HepG2 (cell line): Measurements from ENCODE around the gene WDR82. TPM values are rescaled to one million over a fixed set of nuclear protein-coding genes. Genes with fewer than 3 reads are reported as not detected.
A peak's percentile ranks its signal among the peaks of the same experiment; 100 is the strongest.

Source experiments
- AKAP8 ChIP-seq: sonication (generic); formaldehyde crosslinking; IDR thresholded peaks from 2 replicates; pipeline ENCODE4 v1.5.1; 2020; ENCODE audit warnings: mild to moderate bottlenecking, missing genetic modification reagents
- FOXO1 ChIP-seq: sonication (generic); formaldehyde crosslinking; IDR thresholded peaks from 2 replicates; pipeline ENCODE4 v1.4.0; 2020; ENCODE audit warnings: missing genetic modification reagents
- KAT7 ChIP-seq: IDR thresholded peaks from 2 replicates; pipeline ENCODE4 v1.6.1; 2018; ENCODE audit warnings: borderline replicate concordance, missing compliant biosample characterization
- KDM4B ChIP-seq: sonication (generic); formaldehyde crosslinking; IDR thresholded peaks from 2 replicates; pipeline ENCODE4 v1.4.0; 2020; ENCODE audit warnings: missing genetic modification reagents
- NR2C2 ChIP-seq: sonication (generic); formaldehyde crosslinking; IDR thresholded peaks from 2 replicates; pipeline ENCODE4 v1.4.0; 2020; ENCODE audit warnings: missing genetic modification reagents, mild to moderate bottlenecking, moderate library complexity, borderline replicate concordance
- NR3C1 ChIP-seq: sonication (generic); formaldehyde crosslinking; IDR thresholded peaks from 2 replicates; pipeline ENCODE4 v1.4.0; 2020; ENCODE audit warnings: missing genetic modification reagents
- RFX1 ChIP-seq: fragments of 450-650 bp; IDR thresholded peaks from 2 replicates; pipeline ENCODE4 v1.6.1; 2017
- THYN1 ChIP-seq: sonication (generic); formaldehyde crosslinking; IDR thresholded peaks from 2 replicates; pipeline ENCODE4 v1.8.1; 2023; ENCODE audit warnings: low read depth, mild to moderate bottlenecking, moderate library complexity, missing genetic modification reagents, borderline replicate concordance
- YEATS2 ChIP-seq: sonication (generic); formaldehyde crosslinking; IDR thresholded peaks from 2 replicates; pipeline ENCODE4 v1.4.0; 2020; ENCODE audit warnings: missing genetic modification reagents, borderline replicate concordance
- ZNF17 ChIP-seq: sonication (generic); formaldehyde crosslinking; IDR thresholded peaks from 2 replicates; pipeline ENCODE4 v1.5.0; 2020; ENCODE audit warnings: mild to moderate bottlenecking, missing genetic modification reagents
- ZNF367 ChIP-seq: sonication (generic); formaldehyde crosslinking; IDR thresholded peaks from 2 replicates; pipeline ENCODE4 v1.4.0; 2020; ENCODE audit warnings: missing genetic modification reagents, borderline replicate concordance
- ZNF468 ChIP-seq: sonication (generic); formaldehyde crosslinking; IDR thresholded peaks from 2 replicates; pipeline ENCODE4 v1.8.0; 2022; ENCODE audit warnings: mild to moderate bottlenecking, moderate library complexity, missing genetic modification reagents
- ZNF546 ChIP-seq: sonication (generic); formaldehyde crosslinking; conservative IDR thresholded peaks from 2 replicates; pipeline ENCODE4 v1.8.1; 2023; ENCODE audit warnings: mild to moderate bottlenecking, missing genetic modification reagents
- polyA plus RNA-seq, 8 experiments: library from polyadenylated mRNA; depleted of rRNA in 3 of 8; stranded (reverse) in 7 of 8; unstranded in 1 of 8; fragments of >200 nt; fragmentation: Illumina TruSeq in 4 of 8; extraction: Trizol in 4 of 8; gene quantifications; 2 replicates each; pipeline versions ENCODE4 v1.2.1 to v1.2.3, GENCODE V29; 2011 to 2016; ENCODE audit warnings: low read depth in 4 of 8, missing spikeins in 1 of 8, mixed read lengths in 1 of 8; ENCODE audit not compliant: insufficient read depth in 1 of 8
- total RNA-seq, 5 experiments: library from RNA; depleted of rRNA; stranded (reverse); fragments of >200 nt; fragmentation: Illumina TruSeq; extraction: Trizol; gene quantifications; 2 replicates each; pipeline ENCODE4 v1.2.3, GENCODE V29; 2016; ENCODE audit warnings: low read depth in 1 of 5
- TF ChIP-seq, protein P1 (sequence below): IDR thresholded peaks from 2 replicates; pipeline ENCODE4 v1.6.1; 2016; ENCODE audit warnings: control low read depth
- TF ChIP-seq, protein P2 (sequence below): sonication (generic); formaldehyde crosslinking; IDR thresholded peaks from 2 replicates; pipeline ENCODE4 v1.4.0; 2020; ENCODE audit warnings: low read depth, missing genetic modification reagents
- TF ChIP-seq, protein P3 (sequence below): sonication (generic); formaldehyde crosslinking; conservative IDR thresholded peaks from 2 replicates; pipeline ENCODE4 v1.4.0; 2020; ENCODE audit warnings: missing genetic modification reagents
- TF ChIP-seq, protein P4 (sequence below): sonication (generic); formaldehyde crosslinking; IDR thresholded peaks from 2 replicates; pipeline ENCODE4 v1.4.0; 2020; ENCODE audit warnings: missing genetic modification reagents
- TF ChIP-seq, protein P5 (sequence below): sonication (generic); formaldehyde crosslinking; conservative IDR thresholded peaks from 2 replicates; pipeline ENCODE4 v1.8.0; 2022; ENCODE audit warnings: mild to moderate bottlenecking, moderate library complexity, missing genetic modification reagents

Gene WDR82
- total and polyA plus RNA-seq, 2 of the 13 experiments (the other 11 are each of a cell fraction or from before 2014, with no cell fraction given): 39.1 to 59.5 TPM

DNA sequence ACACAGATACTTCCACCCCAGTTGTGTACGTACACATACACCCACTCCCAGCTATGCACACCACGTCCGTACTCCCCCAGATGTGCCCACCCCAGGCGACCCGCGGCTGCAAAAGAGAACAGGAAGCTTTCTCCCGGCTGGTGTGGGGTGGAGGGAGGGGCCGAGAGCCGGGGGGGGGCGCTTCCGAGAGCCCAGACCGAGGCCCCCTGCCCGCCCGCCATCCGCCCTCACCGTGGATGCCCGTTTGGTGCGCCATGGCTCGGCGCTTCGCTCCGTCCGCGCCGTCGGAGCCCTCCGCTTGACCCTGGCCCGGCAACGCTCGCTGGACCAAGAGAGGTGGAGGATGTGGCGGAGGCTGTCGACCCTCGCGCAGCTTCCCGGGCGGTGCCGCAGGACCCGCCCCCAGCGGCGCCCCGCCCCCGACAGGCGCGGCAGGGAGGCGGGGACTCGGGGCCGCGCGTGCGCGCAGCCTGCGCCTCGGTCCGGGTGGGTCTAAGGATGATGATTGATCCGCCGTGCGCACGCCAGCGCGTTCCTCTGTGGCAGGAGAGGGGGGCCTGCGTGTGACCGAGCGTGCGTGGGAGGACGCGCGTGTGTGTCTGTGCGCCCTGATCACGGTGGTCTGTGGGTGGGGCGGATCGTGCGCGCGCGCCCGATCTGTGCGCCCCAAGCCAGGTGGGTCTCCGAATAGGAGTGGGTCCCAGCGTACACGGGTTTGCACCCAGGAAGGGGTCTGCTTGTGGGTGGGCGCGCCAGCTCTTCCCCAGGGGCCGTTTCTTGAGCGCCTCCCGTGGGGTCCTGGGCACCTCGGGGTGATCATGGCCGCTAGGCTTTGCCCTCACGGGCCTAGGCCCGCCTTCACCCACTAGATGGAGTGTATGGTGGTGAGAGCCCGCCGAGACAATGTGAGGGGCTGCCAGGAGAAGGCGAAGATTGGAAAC lies 39.4 kb downstream of the WDR82 start, which contains the start of gene TWF2 (continued):
- TF ChIP-seq ZNF546 (CRISPR knock-in tag): no peak
- no peak for TF ChIP-seq NR2C2 (CRISPR knock-in tag)
- TF ChIP-seq, protein P1, sequence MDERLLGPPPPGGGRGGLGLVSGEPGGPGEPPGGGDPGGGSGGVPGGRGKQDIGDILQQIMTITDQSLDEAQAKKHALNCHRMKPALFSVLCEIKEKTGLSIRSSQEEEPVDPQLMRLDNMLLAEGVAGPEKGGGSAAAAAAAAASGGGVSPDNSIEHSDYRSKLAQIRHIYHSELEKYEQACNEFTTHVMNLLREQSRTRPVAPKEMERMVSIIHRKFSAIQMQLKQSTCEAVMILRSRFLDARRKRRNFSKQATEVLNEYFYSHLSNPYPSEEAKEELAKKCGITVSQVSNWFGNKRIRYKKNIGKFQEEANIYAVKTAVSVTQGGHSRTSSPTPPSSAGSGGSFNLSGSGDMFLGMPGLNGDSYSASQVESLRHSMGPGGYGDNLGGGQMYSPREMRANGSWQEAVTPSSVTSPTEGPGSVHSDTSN (CRISPR knock-in tag): no peak
- TF ChIP-seq THYN1 (CRISPR knock-in tag): no peak
- TF ChIP-seq RFX1: no peak
- TF ChIP-seq, protein P2, sequence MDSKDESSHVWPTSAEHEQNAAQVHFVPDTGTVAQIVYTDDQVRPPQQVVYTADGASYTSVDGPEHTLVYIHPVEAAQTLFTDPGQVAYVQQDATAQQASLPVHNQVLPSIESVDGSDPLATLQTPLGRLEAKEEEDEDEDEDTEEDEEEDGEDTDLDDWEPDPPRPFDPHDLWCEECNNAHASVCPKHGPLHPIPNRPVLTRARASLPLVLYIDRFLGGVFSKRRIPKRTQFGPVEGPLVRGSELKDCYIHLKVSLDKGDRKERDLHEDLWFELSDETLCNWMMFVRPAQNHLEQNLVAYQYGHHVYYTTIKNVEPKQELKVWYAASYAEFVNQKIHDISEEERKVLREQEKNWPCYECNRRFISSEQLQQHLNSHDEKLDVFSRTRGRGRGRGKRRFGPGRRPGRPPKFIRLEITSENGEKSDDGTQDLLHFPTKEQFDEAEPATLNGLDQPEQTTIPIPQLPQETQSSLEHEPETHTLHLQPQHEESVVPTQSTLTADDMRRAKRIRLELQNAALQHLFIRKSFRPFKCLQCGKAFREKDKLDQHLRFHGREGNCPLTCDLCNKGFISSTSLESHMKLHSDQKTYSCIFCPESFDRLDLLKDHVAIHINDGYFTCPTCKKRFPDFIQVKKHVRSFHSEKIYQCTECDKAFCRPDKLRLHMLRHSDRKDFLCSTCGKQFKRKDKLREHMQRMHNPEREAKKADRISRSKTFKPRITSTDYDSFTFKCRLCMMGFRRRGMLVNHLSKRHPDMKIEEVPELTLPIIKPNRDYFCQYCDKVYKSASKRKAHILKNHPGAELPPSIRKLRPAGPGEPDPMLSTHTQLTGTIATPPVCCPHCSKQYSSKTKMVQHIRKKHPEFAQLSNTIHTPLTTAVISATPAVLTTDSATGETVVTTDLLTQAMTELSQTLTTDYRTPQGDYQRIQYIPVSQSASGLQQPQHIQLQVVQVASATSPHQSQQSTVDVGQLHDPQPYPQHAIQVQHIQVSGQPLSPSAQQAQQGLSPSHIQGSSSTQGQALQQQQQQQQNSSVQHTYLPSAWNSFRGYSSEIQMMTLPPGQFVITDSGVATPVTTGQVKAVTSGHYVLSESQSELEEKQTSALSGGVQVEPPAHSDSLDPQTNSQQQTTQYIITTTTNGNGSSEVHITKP (CRISPR knock-in tag): no peak
- TF ChIP-seq KAT7 (CRISPR knock-in tag): 0 out of 2 replicates have a peak, but pooled peaks have one; percentile 38
- TF ChIP-seq, protein P3, sequence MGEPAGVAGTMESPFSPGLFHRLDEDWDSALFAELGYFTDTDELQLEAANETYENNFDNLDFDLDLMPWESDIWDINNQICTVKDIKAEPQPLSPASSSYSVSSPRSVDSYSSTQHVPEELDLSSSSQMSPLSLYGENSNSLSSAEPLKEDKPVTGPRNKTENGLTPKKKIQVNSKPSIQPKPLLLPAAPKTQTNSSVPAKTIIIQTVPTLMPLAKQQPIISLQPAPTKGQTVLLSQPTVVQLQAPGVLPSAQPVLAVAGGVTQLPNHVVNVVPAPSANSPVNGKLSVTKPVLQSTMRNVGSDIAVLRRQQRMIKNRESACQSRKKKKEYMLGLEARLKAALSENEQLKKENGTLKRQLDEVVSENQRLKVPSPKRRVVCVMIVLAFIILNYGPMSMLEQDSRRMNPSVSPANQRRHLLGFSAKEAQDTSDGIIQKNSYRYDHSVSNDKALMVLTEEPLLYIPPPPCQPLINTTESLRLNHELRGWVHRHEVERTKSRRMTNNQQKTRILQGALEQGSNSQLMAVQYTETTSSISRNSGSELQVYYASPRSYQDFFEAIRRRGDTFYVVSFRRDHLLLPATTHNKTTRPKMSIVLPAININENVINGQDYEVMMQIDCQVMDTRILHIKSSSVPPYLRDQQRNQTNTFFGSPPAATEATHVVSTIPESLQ (CRISPR knock-in tag): 0 out of 2 replicates have a peak, but pooled peaks have one; percentile 25
- TF ChIP-seq, protein P4, sequence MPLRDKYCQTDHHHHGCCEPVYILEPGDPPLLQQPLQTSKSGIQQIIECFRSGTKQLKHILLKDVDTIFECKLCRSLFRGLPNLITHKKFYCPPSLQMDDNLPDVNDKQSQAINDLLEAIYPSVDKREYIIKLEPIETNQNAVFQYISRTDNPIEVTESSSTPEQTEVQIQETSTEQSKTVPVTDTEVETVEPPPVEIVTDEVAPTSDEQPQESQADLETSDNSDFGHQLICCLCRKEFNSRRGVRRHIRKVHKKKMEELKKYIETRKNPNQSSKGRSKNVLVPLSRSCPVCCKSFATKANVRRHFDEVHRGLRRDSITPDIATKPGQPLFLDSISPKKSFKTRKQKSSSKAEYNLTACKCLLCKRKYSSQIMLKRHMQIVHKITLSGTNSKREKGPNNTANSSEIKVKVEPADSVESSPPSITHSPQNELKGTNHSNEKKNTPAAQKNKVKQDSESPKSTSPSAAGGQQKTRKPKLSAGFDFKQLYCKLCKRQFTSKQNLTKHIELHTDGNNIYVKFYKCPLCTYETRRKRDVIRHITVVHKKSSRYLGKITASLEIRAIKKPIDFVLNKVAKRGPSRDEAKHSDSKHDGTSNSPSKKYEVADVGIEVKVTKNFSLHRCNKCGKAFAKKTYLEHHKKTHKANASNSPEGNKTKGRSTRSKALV: peak; percentile 83
- no peak; the same call in 1 of the 2 replicates for TF ChIP-seq FOXO1 (CRISPR knock-in tag)
- TF ChIP-seq ZNF367 (CRISPR knock-in tag): peak; percentile 28; the same call in 1 of the 2 replicates
- TF ChIP-seq, protein P5, sequence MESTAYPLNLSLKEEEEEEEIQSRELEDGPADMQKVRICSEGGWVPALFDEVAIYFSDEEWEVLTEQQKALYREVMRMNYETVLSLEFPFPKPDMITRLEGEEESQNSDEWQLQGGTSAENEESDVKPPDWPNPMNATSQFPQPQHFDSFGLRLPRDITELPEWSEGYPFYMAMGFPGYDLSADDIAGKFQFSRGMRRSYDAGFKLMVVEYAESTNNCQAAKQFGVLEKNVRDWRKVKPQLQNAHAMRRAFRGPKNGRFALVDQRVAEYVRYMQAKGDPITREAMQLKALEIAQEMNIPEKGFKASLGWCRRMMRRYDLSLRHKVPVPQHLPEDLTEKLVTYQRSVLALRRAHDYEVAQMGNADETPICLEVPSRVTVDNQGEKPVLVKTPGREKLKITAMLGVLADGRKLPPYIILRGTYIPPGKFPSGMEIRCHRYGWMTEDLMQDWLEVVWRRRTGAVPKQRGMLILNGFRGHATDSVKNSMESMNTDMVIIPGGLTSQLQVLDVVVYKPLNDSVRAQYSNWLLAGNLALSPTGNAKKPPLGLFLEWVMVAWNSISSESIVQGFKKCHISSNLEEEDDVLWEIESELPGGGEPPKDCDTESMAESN (CRISPR knock-in tag): no peak
- TF ChIP-seq ZNF468 (CRISPR knock-in tag): no peak
- no peak for TF ChIP-seq YEATS2 (CRISPR knock-in tag)
- no peak for TF ChIP-seq ZNF17 (CRISPR knock-in tag)
- peak; percentile 82 for TF ChIP-seq KDM4B
- no peak for TF ChIP-seq AKAP8 (CRISPR knock-in tag)
- no peak for TF ChIP-seq NR3C1
